ENCODE results near the gene CCNL1. TPM values are rescaled to one million over a fixed set of nuclear protein-coding genes. Genes with fewer than 3 reads are reported as not detected.

CCNL1 gene
- total RNA-seq, 2 experiments from 2014 or later, result 163 to 215 TPM

DNA sequence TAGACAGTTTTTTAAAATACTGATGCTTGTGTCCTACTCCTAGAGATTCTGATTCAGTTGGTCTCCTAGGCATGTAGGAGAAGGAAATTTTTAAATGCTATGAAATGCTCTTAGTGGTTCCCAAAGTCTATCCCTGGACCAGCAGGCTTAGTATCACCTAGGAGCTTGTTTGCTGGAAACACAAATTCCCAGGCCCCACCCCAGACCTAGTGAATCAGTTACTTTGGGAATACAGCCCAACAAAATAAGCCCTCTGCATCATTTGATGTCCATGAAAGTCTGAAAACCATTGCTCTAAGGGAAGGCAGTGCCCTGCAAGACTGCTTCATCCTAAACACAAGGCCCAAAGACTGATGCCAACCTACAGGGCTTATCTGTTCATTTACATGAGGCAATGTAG lies 36.3 kb downstream of the CCNL1 start:
- H3K27ac Mint-ChIP-seq, result no peak overlapping the region
- no peaks in the 10 kb centered on the region for H3K9me3 Mint-ChIP-seq (ENCODE audit: low read depth)
- CTCF ChIA-PET, result no interaction called here
- no peaks in the 10 kb centered on the region for H3K36me3 Mint-ChIP-seq (ENCODE audit: low read depth)
- no peaks in the 10 kb centered on the region for H3K27me3 Mint-ChIP-seq
- peaks cover 46% of the 10 kb centered on the region for H3K4me1 Mint-ChIP-seq
- ATAC-seq (no peak), DNase-seq (no peak)
- POLR2A ChIA-PET, result interaction anchor here (0.5 kb wide), 1 partner anchor 25 kb away, joined by 4 read pairs; no protein-coding TSS in a partner anchor
- H3K4me3 Mint-ChIP-seq, result no peak overlapping the region
- intact Hi-C loops (cut with DNase I, micrococcal nuclease), result no loop called here

DNA sequence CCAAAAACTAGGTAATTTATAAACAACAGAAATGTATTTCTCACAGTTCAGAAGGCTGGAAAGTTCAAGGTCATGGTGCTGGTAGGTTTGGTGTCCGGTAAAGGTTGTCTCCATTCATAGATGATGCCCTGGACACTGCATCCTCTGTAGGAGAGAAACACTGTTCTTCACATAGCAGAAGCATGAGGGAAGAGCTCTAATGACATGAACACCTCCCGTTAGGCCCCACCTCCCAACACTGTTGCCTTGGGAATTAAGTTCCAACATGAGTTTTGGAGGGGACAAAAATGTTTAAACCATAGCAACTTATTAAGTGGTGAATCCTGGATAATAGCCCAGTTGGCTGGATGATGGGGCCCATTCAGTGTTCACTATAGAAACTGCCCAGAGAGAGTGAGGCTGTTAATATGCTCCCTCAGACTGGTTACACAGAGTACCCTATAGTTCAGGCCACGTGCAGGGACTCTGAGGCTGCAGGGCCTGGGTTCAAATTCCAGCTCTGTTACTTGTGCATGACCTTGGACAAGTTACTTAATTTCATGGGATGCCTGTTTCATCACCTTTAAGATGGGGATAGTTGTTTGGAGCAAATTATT lies 37.0 kb downstream of the CCNL1 start:
- DNase-seq, result no peak
- H3K4me1 Mint-ChIP-seq, result peaks cover 39% of the 10 kb centered on the region
- no peak overlapping the region for H3K4me3 Mint-ChIP-seq
- POLR2A ChIA-PET, result interaction anchor here (0.5 to 1.2 kb wide), 2 partner anchors 25 to 28 kb away, joined by 3 to 4 read pairs; no protein-coding TSS in a partner anchor
- ATAC-seq, result no peak
- intact Hi-C loops (cut with DNase I, micrococcal nuclease), result no loop called here
- H3K9me3 Mint-ChIP-seq (ENCODE audit: low read depth), result no peaks in the 10 kb centered on the region
- H3K36me3 Mint-ChIP-seq (ENCODE audit: low read depth), result no peaks in the 10 kb centered on the region
- no peaks in the 10 kb centered on the region for H3K27me3 Mint-ChIP-seq
- CTCF ChIA-PET, result interaction anchor here (1.0 to 1.4 kb wide), 3 partner anchors 10 to 19 kb away, joined by 3 to 4 read pairs (median 3); no protein-coding TSS in a partner anchor
- H3K27ac Mint-ChIP-seq, result no peak overlapping the region

DNA sequence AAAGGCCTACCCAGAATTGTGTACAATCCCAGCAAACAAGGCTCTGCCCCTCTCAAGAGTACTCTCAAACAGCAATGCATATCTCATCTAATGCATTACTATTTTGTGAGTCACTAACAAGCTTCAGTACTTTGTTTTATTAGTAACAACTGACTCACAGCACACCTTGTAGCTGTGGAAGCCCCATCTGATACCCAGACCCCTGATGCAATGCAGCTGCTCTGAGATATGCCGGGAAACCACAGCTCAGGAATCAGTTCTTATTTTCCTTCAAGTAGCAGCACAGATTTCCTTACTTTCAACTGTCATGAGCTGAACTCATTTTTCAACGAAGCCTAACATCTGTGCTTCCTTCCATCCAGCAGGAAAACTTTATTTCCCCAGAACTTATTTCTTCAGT lies 37.8 kb downstream of the CCNL1 start:
- Mint-ChIP-seq H3K9me3 (ENCODE audit: low read depth) (no peaks in the 10 kb centered on the region), H3K27me3 (no peaks in the 10 kb centered on the region), H3K36me3 (ENCODE audit: low read depth) (no peaks in the 10 kb centered on the region), H3K27ac (no peak overlapping the region), H3K4me3 (no peak overlapping the region), H3K4me1 (peaks cover 31% of the 10 kb centered on the region)
- intact Hi-C loops (cut with DNase I, micrococcal nuclease), result no loop called here
- CTCF ChIA-PET, result interaction anchor here (0.7 to 2.1 kb wide), 5 partner anchors 15 to 269 kb away, joined by 3 to 8 read pairs (median 3); no protein-coding TSS in a partner anchor
- POLR2A ChIA-PET, result interaction anchor here (1.2 kb wide), 1 partner anchor 28 kb away, joined by 3 read pairs; no protein-coding TSS in a partner anchor
- no peak for DNase-seq
- ATAC-seq, result peak; percentile 63

DNA sequence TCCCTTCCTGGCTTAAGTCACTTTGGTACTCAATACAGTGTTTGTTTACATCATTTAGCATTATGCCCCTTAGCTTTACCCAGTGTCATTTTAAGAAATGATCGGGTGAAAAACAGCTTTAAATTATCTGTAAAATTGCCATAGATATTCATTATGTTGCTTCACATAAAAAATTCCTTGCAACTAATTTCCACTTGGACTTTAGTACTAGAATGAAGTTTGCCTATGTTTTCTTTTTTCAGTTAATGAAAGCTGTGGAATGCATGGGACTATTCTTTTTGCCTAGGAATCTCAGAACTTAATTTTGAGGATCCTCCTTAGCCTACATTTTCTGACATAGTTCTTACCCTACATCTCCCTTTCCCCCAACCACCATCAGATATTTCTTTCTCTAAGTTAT lies 38.4 kb downstream of the CCNL1 start:
- Mint-ChIP-seq H3K36me3 (ENCODE audit: low read depth) (no peaks in the 10 kb centered on the region), H3K9me3 (ENCODE audit: low read depth) (no peaks in the 10 kb centered on the region), H3K4me3 (no peak overlapping the region), H3K27ac (no peak overlapping the region), H3K27me3 (no peaks in the 10 kb centered on the region), H3K4me1 (peaks cover 27% of the 10 kb centered on the region)
- POLR2A ChIA-PET, result no interaction called here
- CTCF ChIA-PET, result interaction anchor here (0.9 to 2.1 kb wide), 4 partner anchors 10 to 32 kb away, joined by 3 to 8 read pairs (median 4); no protein-coding TSS in a partner anchor
- DNase-seq (no peak), ATAC-seq (no peak)
- intact Hi-C loops (cut with DNase I, micrococcal nuclease), result no loop called here

DNA sequence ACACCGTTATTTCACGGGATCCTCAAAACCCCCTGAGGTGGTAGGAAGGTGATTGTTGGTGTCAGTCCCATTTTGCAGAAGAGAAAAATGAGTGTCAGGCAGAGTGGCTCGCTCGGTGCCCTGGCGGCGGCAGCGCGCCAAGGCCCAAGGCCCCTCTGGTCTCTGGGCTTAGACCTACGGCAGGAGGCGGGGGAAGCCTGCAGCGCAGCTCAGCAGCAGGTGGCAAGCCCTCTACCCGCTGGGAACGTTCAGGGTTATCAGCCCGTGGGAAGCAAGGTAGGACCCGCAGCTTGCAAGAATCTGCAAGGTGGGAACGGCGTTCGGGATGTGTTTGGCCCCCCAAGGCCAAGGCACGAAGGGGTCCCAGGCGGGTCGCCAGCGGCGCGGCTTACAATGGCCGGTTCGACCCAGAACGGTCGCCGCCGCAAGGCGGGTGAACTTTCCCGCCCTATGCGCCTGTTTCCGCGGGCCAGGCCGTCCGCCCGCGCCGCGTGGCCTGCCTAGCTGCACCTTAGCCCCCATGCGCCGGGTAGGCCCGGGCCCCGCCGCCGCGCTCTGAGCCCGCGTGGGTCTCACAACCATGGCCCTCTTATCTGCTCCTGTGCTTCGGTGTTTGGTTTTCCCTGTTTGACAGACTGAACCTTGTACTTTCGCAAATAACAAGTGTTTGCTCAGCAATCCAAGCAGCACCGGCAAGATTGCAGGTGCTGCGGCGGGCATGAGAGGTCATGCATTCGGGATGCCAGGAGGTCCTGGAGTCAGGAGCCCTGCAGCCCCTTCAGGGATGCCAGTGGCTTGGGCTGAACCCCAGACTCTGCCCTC lies 39.7 kb downstream of the CCNL1 start:
- Mint-ChIP-seq H3K4me3 (no peak overlapping the region), H3K27ac (no peak overlapping the region)
- CTCF ChIA-PET, result interaction anchor here (1.4 to 2.1 kb wide), 2 partner anchors 11 to 17 kb away, joined by 3 to 8 read pairs; no protein-coding TSS in a partner anchor

DNA sequence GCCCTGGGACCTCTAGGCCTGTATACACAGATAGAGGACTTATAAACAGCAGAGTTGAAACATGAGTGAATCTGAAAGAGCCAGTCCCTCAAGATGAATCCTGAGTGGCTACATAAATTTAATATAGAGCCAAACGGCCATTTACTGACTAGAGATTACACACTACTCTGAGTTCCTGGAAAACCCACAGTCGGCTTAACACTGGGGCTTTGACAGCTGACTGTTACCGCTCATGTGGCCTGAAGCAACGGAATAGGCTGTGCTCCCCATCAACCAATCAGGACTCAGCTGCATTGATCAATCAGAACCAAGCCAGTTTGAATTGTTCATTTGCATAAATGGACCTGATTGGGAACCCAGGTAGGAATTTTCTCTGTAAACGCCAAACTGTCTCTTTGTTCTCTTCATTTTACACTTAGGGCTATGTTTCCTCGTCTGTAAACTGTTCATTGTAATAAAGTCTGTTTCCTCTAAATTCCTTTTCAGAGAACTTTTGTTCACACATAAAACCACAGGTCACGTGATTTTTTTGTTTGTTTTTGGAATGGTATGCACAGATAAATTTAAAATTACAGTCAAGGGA lies 40.5 kb downstream of the CCNL1 start:
- ChIA-PET CTCF (interaction anchor here (1.4 kb wide), 1 partner anchor 12 kb away, joined by 6 read pairs; no protein-coding TSS in a partner anchor), POLR2A (no interaction called here)
- peaks cover 14% of the 10 kb centered on the region for H3K4me1 Mint-ChIP-seq
- DNase-seq (peak; percentile 55), ATAC-seq (peak; percentile 83)
- intact Hi-C loops (cut with DNase I, micrococcal nuclease), result no loop called here
- H3K4me3 Mint-ChIP-seq, result no peak overlapping the region
- no peaks in the 10 kb centered on the region for H3K9me3 Mint-ChIP-seq (ENCODE audit: low read depth)
- H3K27ac Mint-ChIP-seq, result peak overlapping the region; percentile 25
- no peaks in the 10 kb centered on the region for H3K27me3 Mint-ChIP-seq
- H3K36me3 Mint-ChIP-seq (ENCODE audit: low read depth), result no peaks in the 10 kb centered on the region

More for the DNA sequence above, 39.7 kb downstream of the CCNL1 start:
- Mint-ChIP-seq H3K4me1 (peaks cover 21% of the 10 kb centered on the region), H3K36me3 (ENCODE audit: low read depth) (no peaks in the 10 kb centered on the region), H3K9me3 (ENCODE audit: low read depth) (no peaks in the 10 kb centered on the region), H3K27me3 (no peaks in the 10 kb centered on the region)
- intact Hi-C loops (cut with DNase I, micrococcal nuclease), result no loop called here
- no peak for ATAC-seq
- POLR2A ChIA-PET, result no interaction called here
- DNase-seq, result no peak

DNA sequence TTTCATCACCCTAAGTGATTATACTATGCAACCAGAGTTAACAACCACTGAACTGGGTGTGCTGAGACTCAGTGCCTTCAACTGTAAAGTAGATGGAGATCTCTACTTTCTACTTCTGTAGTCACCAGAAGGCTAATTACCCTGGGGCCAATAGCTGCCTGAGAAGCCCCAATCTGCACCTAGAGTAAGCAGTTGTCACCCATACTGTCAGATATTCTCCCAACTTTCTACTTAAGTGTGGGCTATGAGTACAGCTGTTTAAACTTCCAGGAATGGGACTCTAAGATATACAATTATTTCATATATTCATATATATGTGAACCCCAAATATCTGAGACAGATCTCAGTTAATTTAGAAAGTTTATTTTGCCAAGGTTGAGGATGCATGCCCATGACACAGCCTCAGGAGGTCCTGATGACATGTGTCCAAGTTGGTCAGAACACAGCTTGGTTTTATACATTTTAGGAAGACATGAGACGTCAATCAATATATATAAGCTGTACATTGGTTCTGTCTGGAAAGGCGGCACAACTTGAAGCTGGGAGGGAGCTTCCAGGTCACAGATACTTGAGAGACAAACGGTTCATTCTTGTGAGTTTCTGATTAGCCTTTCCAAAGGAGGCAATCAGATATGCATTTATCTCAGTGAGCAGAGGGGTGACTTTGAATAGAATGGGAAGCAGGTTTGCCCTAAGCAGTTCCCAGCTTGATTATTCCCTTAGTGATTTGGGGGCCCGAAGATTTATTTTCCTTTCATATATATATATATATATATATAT lies 41.9 kb downstream of the CCNL1 start:
- POLR2A ChIA-PET, result no interaction called here
- intact Hi-C loops (cut with DNase I, micrococcal nuclease), result no loop called here
- H3K27ac Mint-ChIP-seq, result no peak overlapping the region

DNA sequence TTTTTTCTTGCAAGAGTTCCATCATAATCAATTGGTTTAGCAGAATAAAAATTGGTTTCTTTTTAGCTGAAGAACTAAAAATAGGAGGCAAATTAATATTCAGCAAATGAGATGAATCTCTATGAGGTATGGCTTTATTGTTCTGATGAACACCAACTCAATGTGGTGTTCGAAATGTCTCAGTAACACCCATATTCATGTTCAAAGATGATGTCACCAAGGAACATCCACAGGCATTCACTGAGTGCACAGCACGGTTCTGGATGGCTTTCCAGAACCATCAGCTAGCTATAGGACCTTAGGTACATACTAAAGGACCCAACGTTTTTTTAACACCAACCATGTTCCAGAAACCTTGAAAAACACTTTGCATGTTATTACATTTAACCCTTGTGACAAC lies 42.7 kb downstream of the CCNL1 start:
- no peak for DNase-seq
- Mint-ChIP-seq H3K4me3 (no peak overlapping the region), H3K36me3 (ENCODE audit: low read depth) (no peaks in the 10 kb centered on the region), H3K27me3 (no peaks in the 10 kb centered on the region), H3K9me3 (ENCODE audit: low read depth) (no peaks in the 10 kb centered on the region), H3K27ac (no peak overlapping the region), H3K4me1 (peaks cover 13% of the 10 kb centered on the region)
- intact Hi-C loops (cut with DNase I, micrococcal nuclease), result no loop called here
- ChIA-PET CTCF (interaction anchor here (1.1 to 2.3 kb wide), 6 partner anchors 10 to 327 kb away, joined by 3 to 9 read pairs (median 4); no protein-coding TSS in a partner anchor), POLR2A (no interaction called here)
- no peak for ATAC-seq

More for the DNA sequence above, 41.9 kb downstream of the CCNL1 start:
- Mint-ChIP-seq H3K9me3 (ENCODE audit: low read depth) (no peaks in the 10 kb centered on the region), H3K36me3 (ENCODE audit: low read depth) (no peaks in the 10 kb centered on the region), H3K4me3 (no peak overlapping the region), H3K27me3 (no peaks in the 10 kb centered on the region), H3K4me1 (peaks cover 14% of the 10 kb centered on the region)
- DNase-seq (no peak), ATAC-seq (no peak)
- CTCF ChIA-PET, result interaction anchor here (1.1 to 2.3 kb wide), 5 partner anchors 9 to 328 kb away, joined by 3 to 9 read pairs (median 5); no protein-coding TSS in a partner anchor

DNA sequence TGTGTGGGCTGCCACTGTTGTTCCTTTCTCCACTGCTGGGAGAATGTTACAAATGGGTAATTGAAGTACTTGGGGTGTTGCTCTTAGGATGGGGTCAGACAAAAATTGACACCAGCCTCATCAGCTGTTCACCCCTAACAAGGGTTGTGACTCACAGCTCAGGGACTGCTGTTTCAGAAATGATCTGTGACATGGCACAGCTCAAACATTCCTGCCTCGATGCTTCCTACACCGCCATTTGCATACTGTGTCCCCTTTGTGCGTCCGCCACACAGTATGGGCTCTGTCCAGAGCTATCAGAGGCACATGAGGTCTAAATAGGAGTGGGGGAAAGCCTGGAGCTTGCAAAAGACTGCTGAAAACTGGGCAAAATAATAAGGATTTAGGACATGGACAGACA lies 43.9 kb downstream of the CCNL1 start:
- ATAC-seq (no peak), DNase-seq (no peak)
- CTCF ChIA-PET, result interaction anchor here (0.7 to 1.3 kb wide), 4 partner anchors 9 to 65 kb away, joined by 3 to 4 read pairs (median 4); no protein-coding TSS in a partner anchor
- H3K9me3 Mint-ChIP-seq (ENCODE audit: low read depth), result no peaks in the 10 kb centered on the region
- intact Hi-C loops (cut with DNase I, micrococcal nuclease), result no loop called here
- peaks cover 7% of the 10 kb centered on the region for H3K4me1 Mint-ChIP-seq
- H3K27ac Mint-ChIP-seq, result no peak overlapping the region
- H3K4me3 Mint-ChIP-seq, result no peak overlapping the region
- no peaks in the 10 kb centered on the region for H3K27me3 Mint-ChIP-seq
- no peaks in the 10 kb centered on the region for H3K36me3 Mint-ChIP-seq (ENCODE audit: low read depth)
- POLR2A ChIA-PET, result no interaction called here

DNA sequence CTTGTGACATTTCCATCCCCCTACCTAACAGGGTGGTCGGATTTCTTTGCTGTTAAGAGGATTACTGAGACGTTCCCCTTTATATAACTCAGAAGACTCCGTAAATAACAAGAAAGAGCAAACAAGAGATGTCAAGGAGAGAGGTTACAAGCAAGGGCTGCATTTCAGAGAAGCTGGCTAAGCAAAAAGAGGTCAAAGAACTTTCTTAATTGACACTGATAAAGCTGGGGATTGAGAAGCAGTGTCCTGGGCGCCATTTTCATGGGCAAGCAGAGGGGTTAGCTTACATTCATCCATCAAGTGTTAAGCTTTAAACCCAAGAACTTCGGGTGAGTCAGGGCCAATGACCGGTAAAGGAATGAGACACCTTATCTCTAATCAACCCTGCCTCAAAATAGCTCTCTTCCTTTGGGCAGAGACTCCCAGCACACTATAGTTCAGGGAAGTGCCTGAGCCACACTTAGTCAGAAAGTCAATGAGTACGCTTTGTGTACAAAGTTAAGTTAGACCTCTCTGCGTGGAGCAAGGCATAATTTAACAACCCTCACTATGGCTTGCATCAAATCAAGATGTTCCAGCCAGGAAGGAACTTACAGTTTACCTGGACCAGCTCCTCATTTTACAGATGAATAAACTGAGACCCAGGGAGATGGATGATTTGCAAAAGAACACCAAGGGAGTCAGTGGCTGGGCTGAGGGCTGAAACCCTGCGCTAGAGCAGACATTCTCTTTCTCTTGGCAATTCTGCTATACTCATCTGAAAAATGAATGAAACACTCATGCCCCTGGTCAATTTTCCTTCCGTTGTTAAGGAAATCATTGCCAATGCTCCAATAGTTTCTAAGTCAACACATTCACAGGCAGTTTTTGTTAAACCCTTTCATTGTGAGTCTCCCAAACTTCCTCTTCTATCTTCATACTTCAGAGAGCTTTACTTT lies 44.6 kb downstream of the CCNL1 start:
- DNase-seq, result no peak
- ChIA-PET CTCF (interaction anchor here (0.7 to 3.5 kb wide), 5 partner anchors 10 to 64 kb away, joined by 3 to 25 read pairs (median 4); no protein-coding TSS in a partner anchor), POLR2A (no interaction called here)
- H3K9me3 Mint-ChIP-seq (ENCODE audit: low read depth), result no peaks in the 10 kb centered on the region
- H3K4me3 Mint-ChIP-seq, result no peak overlapping the region
- no peak overlapping the region for H3K27ac Mint-ChIP-seq
- intact Hi-C loops (cut with DNase I, micrococcal nuclease), result no loop called here
- no peaks in the 10 kb centered on the region for H3K27me3 Mint-ChIP-seq
- ATAC-seq, result no peak
- H3K36me3 Mint-ChIP-seq (ENCODE audit: low read depth), result no peaks in the 10 kb centered on the region
- peaks cover 7% of the 10 kb centered on the region for H3K4me1 Mint-ChIP-seq

All from activated CD4-positive, alpha-beta T cell treated with anti-CD3 and anti-CD28 coated beads for 36 hours (primary cell).